Measurements from ENCODE around the gene SYNGR4. TPM values are rescaled to one million over a fixed set of nuclear protein-coding genes. Genes with fewer than 3 reads are reported as not detected.
"Not testable (repeated sequence)": the region's sequence is repeated elsewhere in the genome, so short reads cannot be mapped to it uniquely, and the experiment has no call there.

SYNGR4 gene, protein sequence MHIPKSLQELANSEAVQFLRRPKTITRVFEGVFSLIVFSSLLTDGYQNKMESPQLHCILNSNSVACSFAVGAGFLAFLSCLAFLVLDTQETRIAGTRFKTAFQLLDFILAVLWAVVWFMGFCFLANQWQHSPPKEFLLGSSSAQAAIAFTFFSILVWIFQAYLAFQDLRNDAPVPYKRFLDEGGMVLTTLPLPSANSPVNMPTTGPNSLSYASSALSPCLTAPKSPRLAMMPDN
- under 1 TPM in 1 of 2 experiments, not detected in 1; 0.21 TPM for total RNA-seq

DNA sequence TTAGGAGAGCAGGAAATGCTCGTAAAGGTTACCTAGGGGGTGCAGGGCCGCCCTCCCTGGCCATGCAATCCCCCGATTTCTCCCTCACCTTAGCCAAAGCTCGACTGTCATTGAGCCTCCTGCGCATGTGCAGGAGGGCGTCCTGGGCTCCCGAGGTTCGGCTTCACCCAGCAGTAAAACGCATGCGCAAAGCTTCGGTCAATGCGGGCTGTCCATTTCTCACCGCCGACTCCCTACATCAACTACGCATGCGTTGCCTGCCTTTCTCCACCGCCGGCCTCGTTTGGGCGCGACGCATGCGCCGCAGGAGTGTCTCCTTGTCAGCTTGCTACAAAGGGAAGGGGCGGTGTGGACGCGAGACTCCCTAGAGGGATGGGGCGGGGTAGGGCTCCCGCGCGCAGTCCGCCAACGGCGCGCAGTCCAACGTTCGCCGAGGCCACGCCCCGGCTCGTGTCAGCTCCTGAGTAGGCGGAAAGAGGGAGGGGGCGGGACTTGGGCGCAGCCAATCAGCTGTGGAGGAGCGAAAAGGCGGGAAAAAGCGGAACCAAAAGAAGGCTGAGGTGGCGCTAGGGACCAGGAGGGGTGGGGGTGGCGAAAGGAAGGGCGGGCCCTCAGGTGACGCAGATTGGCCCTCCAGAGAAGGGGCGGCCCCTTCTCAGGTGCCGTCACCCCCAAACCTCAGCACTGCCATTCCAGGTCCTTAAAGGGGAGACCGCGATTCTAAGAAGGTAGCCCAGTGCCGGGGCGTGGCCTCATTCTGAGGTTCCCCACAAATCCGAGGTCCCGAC is at the start of gene SYNGR4, which contains the start of gene TMEM143:
Gene SYNGR4 (plus strand): TSS at position 558 of the 788 bp plus-strand sequence. CDS start 1,476 bp downstream, outside the sequence.
Gene TMEM143 (minus strand): TSS at position 131 of the 788 bp plus-strand sequence. CDS start 20 bp downstream, at position 111.
- H3K27ac Mint-ChIP-seq, result peak within 1 kb of the TSS; percentile 94
- POLR2A ChIA-PET, result interaction anchor here (0.6 to 1.9 kb wide), 12 partner anchors 11 to 255 kb away, joined by 3 to 15 read pairs (median 4); partner anchors contain the start of genes KDELR1, RPL18 and SPHK2
- intact Hi-C loops (cut with micrococcal nuclease), result loop anchor here (1.0 kb wide), 8 partner anchors 27 to 255 kb away; partner anchors contain the start of genes GRWD1, KDELR1, LIG1 and RPL18
- H3K4me3 Mint-ChIP-seq, result peak within 1 kb of the TSS; percentile 88
- peak; percentile 99 for DNase-seq
- H3K27me3 Mint-ChIP-seq, result no peaks in the 10 kb centered on the region
- peaks cover 4% of the 10 kb centered on the region for H3K36me3 Mint-ChIP-seq
- no peaks in the 10 kb centered on the region for H3K9me3 Mint-ChIP-seq
- peaks cover 14% of the 10 kb centered on the region for H3K4me1 Mint-ChIP-seq (ENCODE audit: low read depth)
- CTCF ChIA-PET, result interaction anchor here (0.8 to 2.7 kb wide), 13 partner anchors 11 to 220 kb away, joined by 3 to 29 read pairs (median 4); partner anchors contain the start of genes GRIN2D, GRWD1 and KDELR1

DNA sequence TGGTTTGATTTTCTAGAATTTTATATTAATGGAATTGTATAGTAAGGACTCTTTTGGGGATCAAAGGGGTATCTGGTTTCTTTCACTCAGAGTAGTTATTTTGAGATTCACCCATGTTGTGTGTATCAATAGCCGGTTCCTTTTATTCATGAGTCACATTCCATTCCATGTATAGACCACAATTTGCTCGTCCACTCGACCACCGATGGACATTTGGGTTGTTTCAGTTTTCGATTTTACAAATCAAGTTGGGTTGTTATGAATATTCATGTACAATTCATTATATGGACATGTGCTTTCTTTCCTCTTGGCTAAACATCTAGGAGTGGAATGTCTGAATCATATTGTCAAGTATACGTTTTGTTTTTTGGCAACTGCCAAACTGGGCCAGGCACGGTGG is 48.5 kb upstream of the SYNGR4 start:
- no peaks in the 10 kb centered on the region for H3K9me3 Mint-ChIP-seq
- H3K4me3 Mint-ChIP-seq, result no peak overlapping the region
- H3K27me3 Mint-ChIP-seq, result no peaks in the 10 kb centered on the region
- DNase-seq, result no peak
- ChIA-PET POLR2A (no interaction called here), CTCF (interaction anchor here (2.3 to 13.7 kb wide), 2 partner anchors 19 to 268 kb away, joined by 13 to 354 read pairs; no protein-coding TSS in a partner anchor)
- H3K27ac Mint-ChIP-seq, result no peak overlapping the region
- H3K36me3 Mint-ChIP-seq, result no peaks in the 10 kb centered on the region
- peaks cover 9% of the 10 kb centered on the region for H3K4me1 Mint-ChIP-seq (ENCODE audit: low read depth)
- intact Hi-C loops (cut with micrococcal nuclease), result no loop called here

DNA sequence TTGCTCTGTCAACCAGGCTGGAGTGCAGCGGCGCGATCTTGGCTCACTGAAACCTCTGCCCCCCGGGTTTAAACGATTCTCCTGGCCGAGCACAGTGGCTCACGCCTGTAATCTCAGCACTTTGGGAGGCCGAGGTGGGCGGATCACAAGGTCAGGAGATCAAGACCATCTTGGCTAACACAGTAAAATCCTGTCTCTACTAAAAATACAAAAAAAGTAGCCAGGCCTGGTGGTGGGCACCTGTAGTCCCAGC is 46.5 kb upstream of the SYNGR4 start:
- H3K9me3 Mint-ChIP-seq; H3K27ac Mint-ChIP-seq; H3K27me3 Mint-ChIP-seq; intact Hi-C loops (cut with micrococcal nuclease); POLR2A ChIA-PET; H3K4me3 Mint-ChIP-seq; H3K36me3 Mint-ChIP-seq; DNase-seq: not testable (repeated sequence)
- peaks cover 23% of the 10 kb centered on the region for H3K4me1 Mint-ChIP-seq (ENCODE audit: low read depth)
- CTCF ChIA-PET, result interaction anchor here (13.7 kb wide), 1 partner anchor 17 kb away, joined by 354 read pairs; no protein-coding TSS in a partner anchor

DNA sequence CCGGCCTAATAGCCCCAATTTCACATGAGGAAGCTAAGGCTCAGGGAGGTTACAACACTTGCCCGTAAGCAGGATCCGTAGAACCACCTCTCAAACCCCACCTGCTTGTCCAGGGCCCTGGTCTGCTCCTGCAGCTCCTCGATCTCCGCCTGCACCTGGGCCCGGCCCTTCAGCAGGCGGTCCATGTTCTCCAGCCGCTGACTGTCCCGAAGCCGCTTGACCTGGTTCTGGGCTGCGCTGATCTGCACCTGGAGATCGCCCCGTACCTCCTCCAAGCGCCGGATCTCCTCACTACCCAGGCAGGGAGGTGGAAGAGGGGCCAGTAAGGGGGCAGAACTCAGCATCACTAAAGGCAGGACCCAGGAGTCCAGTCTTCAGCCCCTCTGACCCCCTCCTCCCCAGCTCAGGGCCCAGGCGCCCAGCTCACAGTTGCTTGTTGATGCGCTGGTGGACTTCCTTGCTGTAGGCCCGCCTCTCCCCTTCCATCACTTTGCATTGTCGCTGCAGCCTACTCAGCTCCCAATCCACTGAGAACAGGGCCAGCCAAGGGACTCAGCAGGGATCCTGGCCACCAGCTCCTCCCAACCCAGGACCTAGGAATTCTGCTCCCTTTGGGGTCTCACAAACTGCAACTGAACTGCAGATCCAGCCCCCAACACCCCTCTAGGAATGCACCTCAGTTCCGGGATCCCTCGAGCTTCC is 45.7 kb upstream of the SYNGR4 start:
- H3K9me3 Mint-ChIP-seq, result no peaks in the 10 kb centered on the region
- POLR2A ChIA-PET, result interaction anchor here (1.1 kb wide), 1 partner anchor 263 kb away, joined by 3 read pairs; no protein-coding TSS in a partner anchor
- no peak overlapping the region for H3K27ac Mint-ChIP-seq
- DNase-seq, result no peak
- no peaks in the 10 kb centered on the region for H3K36me3 Mint-ChIP-seq
- intact Hi-C loops (cut with micrococcal nuclease), result no loop called here
- H3K4me3 Mint-ChIP-seq, result no peak overlapping the region
- CTCF ChIA-PET, result interaction anchor here (13.7 kb wide), 1 partner anchor 16 kb away, joined by 354 read pairs; no protein-coding TSS in a partner anchor
- no peaks in the 10 kb centered on the region for H3K27me3 Mint-ChIP-seq
- peaks cover 28% of the 10 kb centered on the region for H3K4me1 Mint-ChIP-seq (ENCODE audit: low read depth)

DNA sequence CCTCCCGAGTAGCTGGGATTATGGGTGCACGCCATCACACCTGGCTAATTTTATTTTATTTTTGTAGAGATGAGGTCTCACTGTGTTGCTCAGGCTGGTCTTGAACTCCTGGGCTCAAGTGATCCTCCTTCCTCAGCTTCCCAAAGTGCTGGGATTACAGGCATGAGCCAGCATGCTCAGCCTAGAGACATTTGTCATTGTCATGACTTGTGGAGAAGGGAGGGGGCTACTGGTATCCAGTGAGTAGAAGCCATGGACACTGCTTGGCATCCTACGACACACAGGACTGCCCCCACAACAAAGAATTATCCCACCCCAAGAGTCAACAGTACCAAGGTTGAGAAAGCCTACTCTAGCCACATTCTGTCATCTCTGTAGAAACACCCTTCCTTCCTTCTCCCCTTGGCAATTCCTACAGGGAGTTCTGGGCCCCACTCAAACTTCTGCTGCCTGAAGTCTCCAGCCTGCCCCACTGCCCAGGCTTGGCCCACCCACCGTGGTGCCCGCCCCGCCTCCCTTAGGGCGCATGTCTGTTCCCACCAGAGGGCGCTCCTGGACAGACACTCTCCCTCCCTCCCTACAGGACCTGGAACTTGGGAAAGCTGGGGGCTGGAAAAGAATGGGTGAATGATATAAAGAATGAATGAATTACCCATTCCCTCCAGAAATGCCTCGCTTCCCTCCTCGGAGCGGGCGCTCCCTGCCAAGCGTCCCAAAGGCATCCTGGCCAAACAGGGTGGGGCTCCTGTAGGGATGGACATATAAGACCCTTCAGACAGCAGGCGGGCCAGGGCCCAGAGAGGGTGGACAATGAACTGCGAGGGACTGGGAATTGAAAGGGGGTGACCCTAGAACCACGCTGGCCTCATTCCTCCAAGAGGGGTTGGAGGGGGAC is 44.3 kb upstream of the SYNGR4 start:
- Mint-ChIP-seq H3K4me1 (ENCODE audit: low read depth) (peaks cover 38% of the 10 kb centered on the region), H3K4me3 (no peak overlapping the region), H3K36me3 (no peaks in the 10 kb centered on the region), H3K27ac (peak overlapping the region; percentile 99), H3K9me3 (no peaks in the 10 kb centered on the region), H3K27me3 (no peaks in the 10 kb centered on the region)
- DNase-seq, result peak; percentile 87
- ChIA-PET CTCF (interaction anchor here (0.5 to 13.7 kb wide), 7 partner anchors 12 to 1499 kb away, joined by 3 to 354 read pairs (median 4); partner anchors contain the start of genes SYNGR4 and TMEM143), POLR2A (interaction anchor here (1.1 kb wide), 1 partner anchor 261 kb away, joined by 3 read pairs; no protein-coding TSS in a partner anchor)
- intact Hi-C loops (cut with micrococcal nuclease), result loop anchor here (5.0 to 10.0 kb wide), 5 partner anchors 127 to 805 kb away; partner anchors contain the start of genes GRWD1, NAPA and PPP1R15A

DNA sequence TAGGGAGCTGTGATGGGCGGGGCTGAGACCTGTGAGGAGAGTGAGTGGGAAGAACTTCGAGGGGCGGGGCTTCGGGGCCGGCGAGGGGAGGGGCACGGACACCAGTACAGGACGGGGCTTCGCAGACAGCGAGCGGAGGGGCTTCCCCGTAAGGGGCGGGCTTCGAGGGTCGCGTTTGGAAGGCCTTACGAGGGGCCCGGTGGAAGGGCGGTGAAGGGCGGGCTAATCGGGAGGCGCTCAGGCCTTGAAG is 42.9 kb upstream of the SYNGR4 start:
- ChIA-PET POLR2A (interaction anchor here (0.6 to 5.8 kb wide), 3 partner anchors 9 to 63 kb away, joined by 3 to 41 read pairs (median 7); no protein-coding TSS in a partner anchor), CTCF (interaction anchor here (0.6 to 13.7 kb wide), 9 partner anchors 9 to 263 kb away, joined by 3 to 354 read pairs (median 5); partner anchors contain the start of genes KDELR1, SYNGR4 and TMEM143)
- Mint-ChIP-seq H3K9me3 (no peaks in the 10 kb centered on the region), H3K27me3 (no peaks in the 10 kb centered on the region), H3K36me3 (peaks cover 10% of the 10 kb centered on the region), H3K27ac (peak overlapping the region; percentile 99), H3K4me3 (peak overlapping the region; percentile 88), H3K4me1 (ENCODE audit: low read depth) (peaks cover 46% of the 10 kb centered on the region)
- DNase-seq, result peak; percentile 99
- intact Hi-C loops (cut with micrococcal nuclease), result loop anchor here (1.0 to 10.0 kb wide), 7 partner anchors 12 to 806 kb away; partner anchors contain the start of genes GRWD1, NAPA, PPP1R15A and SYNGR4

DNA sequence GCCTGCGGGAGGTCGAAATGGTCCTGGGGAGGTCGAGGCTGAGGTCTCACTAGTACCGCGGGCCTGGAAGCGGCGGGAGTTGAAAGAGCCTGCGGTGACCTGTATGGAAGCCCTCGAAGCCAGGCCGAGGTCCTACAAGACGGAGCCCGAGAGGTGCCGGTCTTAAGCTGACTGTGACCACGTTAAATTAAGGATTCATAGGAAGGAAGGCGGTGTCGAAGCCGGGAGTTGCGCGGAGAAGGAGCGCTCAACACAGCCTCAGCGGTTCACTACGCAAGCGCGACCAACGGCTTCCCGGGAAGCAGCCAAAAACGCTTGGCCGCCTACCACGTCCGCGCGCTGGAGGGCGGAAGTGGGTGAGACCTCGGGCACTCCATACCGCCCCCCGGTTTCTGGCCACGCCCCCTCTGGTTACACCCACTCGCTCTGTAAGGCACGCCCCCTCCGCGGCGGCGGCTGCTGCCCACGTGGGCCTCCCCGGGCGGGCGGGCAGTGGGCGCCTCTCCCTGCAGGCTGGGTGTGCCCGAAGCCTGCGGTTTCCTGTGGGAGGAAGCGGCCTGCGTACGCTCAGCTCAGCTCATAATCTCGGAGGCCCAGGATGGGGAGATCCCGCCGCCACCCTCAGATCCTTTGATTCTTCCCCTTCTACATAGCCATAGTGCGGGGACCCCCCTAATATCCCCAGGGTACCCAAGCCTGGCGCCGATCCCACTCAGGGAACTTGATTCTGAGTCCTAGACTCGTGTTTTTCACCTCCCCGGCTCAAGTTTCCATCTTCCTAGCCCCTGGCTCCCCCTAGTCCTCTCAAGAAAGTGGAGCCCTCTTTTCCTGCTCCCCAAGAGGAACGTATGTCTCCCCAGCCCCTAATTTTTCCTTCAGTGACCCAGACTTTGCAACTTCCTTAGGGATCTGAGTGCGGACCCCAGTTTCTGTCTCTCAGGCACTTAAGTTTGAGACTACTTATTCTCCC is 42.3 kb upstream of the SYNGR4 start:
- intact Hi-C loops (cut with micrococcal nuclease), result loop anchor here (1.0 to 10.0 kb wide), 7 partner anchors 11 to 807 kb away; partner anchors contain the start of genes GRWD1, NAPA, PPP1R15A and SYNGR4
- Mint-ChIP-seq H3K4me3 (peak overlapping the region; percentile 88), H3K4me1 (ENCODE audit: low read depth) (peaks cover 51% of the 10 kb centered on the region), H3K27ac (peak overlapping the region; percentile 99), H3K36me3 (peaks cover 13% of the 10 kb centered on the region), H3K9me3 (no peaks in the 10 kb centered on the region), H3K27me3 (no peaks in the 10 kb centered on the region)
- POLR2A ChIA-PET, result interaction anchor here (0.6 to 5.8 kb wide), 4 partner anchors 8 to 211 kb away, joined by 3 to 41 read pairs (median 6); partner anchors contain the start of gene PLA2G4C
- CTCF ChIA-PET, result interaction anchor here (0.6 to 13.7 kb wide), 9 partner anchors 9 to 263 kb away, joined by 3 to 354 read pairs (median 5); partner anchors contain the start of genes KDELR1, SYNGR4 and TMEM143
- peak; percentile 99 for DNase-seq

DNA sequence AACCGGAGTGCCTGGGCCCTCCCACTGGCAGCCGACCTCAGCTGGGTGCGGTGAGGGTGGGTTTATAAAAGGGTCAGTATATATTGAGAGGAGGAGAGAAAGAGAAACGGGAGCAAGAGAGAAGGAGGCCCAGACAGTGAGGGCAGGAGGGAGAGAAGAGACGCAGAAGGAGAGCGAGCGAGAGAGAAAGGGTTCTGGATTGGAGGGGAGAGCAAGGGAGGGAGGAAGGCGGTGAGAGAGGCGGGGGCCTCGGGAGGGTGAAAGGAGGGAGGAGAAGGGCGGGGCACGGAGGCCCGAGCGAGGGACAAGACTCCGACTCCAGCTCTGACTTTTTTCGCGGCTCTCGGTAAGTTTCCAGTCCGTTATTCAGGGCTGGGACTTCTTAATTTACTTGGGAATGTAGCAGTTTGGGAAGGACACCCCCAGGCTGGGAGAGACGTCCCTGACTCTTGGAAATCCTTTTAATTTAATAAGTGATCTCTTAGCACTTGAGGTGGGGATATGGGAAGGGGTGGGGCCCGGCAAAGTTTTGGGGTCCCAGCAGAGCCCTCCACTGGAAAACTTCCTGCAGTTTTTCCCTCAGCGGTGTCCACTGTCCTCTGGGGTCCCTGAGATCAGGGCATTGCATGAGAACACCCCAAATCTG is 38.8 kb upstream of the SYNGR4 start, which contains the start of gene EMP3:
Gene EMP3 (plus strand): TSS at position 288 of the 646 bp plus-strand sequence. CDS start 1,293 bp downstream, outside the sequence.
- Mint-ChIP-seq H3K36me3 (peaks cover 35% of the 10 kb centered on the region), H3K9me3 (peaks cover 2% of the 10 kb centered on the region), H3K4me3 (peak within 1 kb of the TSS; percentile 82), H3K27me3 (no peaks in the 10 kb centered on the region), H3K4me1 (ENCODE audit: low read depth) (peaks cover 75% of the 10 kb centered on the region), H3K27ac (peak within 1 kb of the TSS; percentile 93)
- POLR2A ChIA-PET, result interaction anchor here (1.1 to 5.8 kb wide), 2 partner anchors 8 to 38 kb away, joined by 3 to 41 read pairs; no protein-coding TSS in a partner anchor
- intact Hi-C loops (cut with micrococcal nuclease), result loop anchor here (10.0 kb wide), 3 partner anchors 259 to 811 kb away; partner anchors contain the start of genes NAPA and PPP1R15A
- CTCF ChIA-PET, result interaction anchor here (0.6 to 13.7 kb wide), 6 partner anchors 9 to 841 kb away, joined by 3 to 354 read pairs (median 3); partner anchors contain the start of gene KPTN
- DNase-seq, result peak; percentile 94
